ENCODE data around the gene AP5S1. TPM values are rescaled to one million over a fixed set of nuclear protein-coding genes. Genes with fewer than 3 reads are reported as not detected.
A peak's percentile ranks its signal among the peaks of the same experiment; 100 is the strongest.

AP5S1 gene
- total RNA-seq, 1 donor from 2014 or later = 11.1 TPM

- Mint-ChIP-seq H3K27me3 (no peaks in the 10 kb centered on the region), H3K9me3 (no peaks in the 10 kb centered on the region), H3K36me3 (peaks cover 24% of the 10 kb centered on the region), H3K4me3 (no peak overlapping the region), H3K4me1 (ENCODE audit: unreplicated experiment) (no peaks in the 10 kb centered on the region), H3K27ac (no peak overlapping the region)
- no peak for DNase-seq (ENCODE audit: extremely low spot score, unreplicated experiment)
- TF ChIP-seq CTCF (conservative IDR thresholded peaks at IDR 0.05) = no peak
Measured at GRCh38 chr20:3865152-3865886, 45.0 kb downstream of the AP5S1 start.

GRCh38 chr20:3865887-3866407, 45.6 kb downstream of the AP5S1 start:
- DNase-seq (ENCODE audit: extremely low spot score, unreplicated experiment) = no peak
- Mint-ChIP-seq H3K4me3 (no peak overlapping the region), H3K4me1 (ENCODE audit: unreplicated experiment) (no peaks in the 10 kb centered on the region), H3K27ac (no peak overlapping the region), H3K27me3 (no peaks in the 10 kb centered on the region), H3K9me3 (no peaks in the 10 kb centered on the region), H3K36me3 (peaks cover 24% of the 10 kb centered on the region)
- no peak for TF ChIP-seq CTCF (conservative IDR thresholded peaks at IDR 0.05)

- no peak overlapping the region for H3K27ac Mint-ChIP-seq
- no peaks in the 10 kb centered on the region for H3K9me3 Mint-ChIP-seq
Measured at GRCh38 chr20:3866464-3866863, 46.1 kb downstream of the AP5S1 start.

GRCh38 chr20:3867802-3868201, 47.5 kb downstream of the AP5S1 start:
- H3K9me3 Mint-ChIP-seq = no peaks in the 10 kb centered on the region
- no peak for TF ChIP-seq CTCF (conservative IDR thresholded peaks at IDR 0.05)
- no peak overlapping the region for H3K27ac Mint-ChIP-seq
- no peaks in the 10 kb centered on the region for H3K27me3 Mint-ChIP-seq
- H3K36me3 Mint-ChIP-seq = peaks cover 18% of the 10 kb centered on the region
- peaks cover 5% of the 10 kb centered on the region for H3K4me1 Mint-ChIP-seq (ENCODE audit: unreplicated experiment)
- H3K4me3 Mint-ChIP-seq = no peak overlapping the region
- DNase-seq (ENCODE audit: extremely low spot score, unreplicated experiment) = no peak

More at GRCh38 chr20:3866464-3866863, 46.1 kb downstream of the AP5S1 start:
- Mint-ChIP-seq H3K4me1 (ENCODE audit: unreplicated experiment) (no peaks in the 10 kb centered on the region), H3K27me3 (no peaks in the 10 kb centered on the region), H3K4me3 (no peak overlapping the region), H3K36me3 (peaks cover 20% of the 10 kb centered on the region)
- no peak for TF ChIP-seq CTCF (conservative IDR thresholded peaks at IDR 0.05)
- DNase-seq (ENCODE audit: extremely low spot score, unreplicated experiment) = no peak

GRCh38 chr20:3869839-3870634, 49.7 kb downstream of the AP5S1 start:
- no peak overlapping the region for H3K4me3 Mint-ChIP-seq
- peaks cover 14% of the 10 kb centered on the region for H3K4me1 Mint-ChIP-seq (ENCODE audit: unreplicated experiment)
- no peaks in the 10 kb centered on the region for H3K9me3 Mint-ChIP-seq
- no peak for TF ChIP-seq CTCF (conservative IDR thresholded peaks at IDR 0.05)
- peaks cover 24% of the 10 kb centered on the region for H3K36me3 Mint-ChIP-seq
- H3K27ac Mint-ChIP-seq = peak overlapping the region; percentile 26
- H3K27me3 Mint-ChIP-seq = no peaks in the 10 kb centered on the region
- DNase-seq (ENCODE audit: extremely low spot score, unreplicated experiment) = no peak

Data from type B pancreatic cell (in vitro differentiated cells).